Fibroblast of lung (primary cell): Measurements from ENCODE around the gene SEC14L2. TPM values are rescaled to one million over a fixed set of nuclear protein-coding genes. Genes with fewer than 3 reads are reported as not detected.
"Not testable (repeated sequence)": the region's sequence is repeated elsewhere in the genome, so short reads cannot be mapped to it uniquely, and the experiment has no call there.

ENCODE experiments used
- DNase-seq, 2 donors: peaks; one replicate each; pipeline versions ENCODE4 v3.0.0 to v3.0.0-alpha.2; 2010; ENCODE audit warnings: low read depth in 2 of 2
- H2AFZ ChIP-seq: 2 replicates; pipeline ENCODE4 v1.5.1; 2012; ENCODE audit warnings: low read length, control low read depth, inconsistent platforms
- H3K27ac ChIP-seq: 2 replicates; pipeline ENCODE4 v1.5.1; 2011; ENCODE audit warnings: low read length, control low read depth; ENCODE audit not compliant: insufficient read depth
- H3K27me3 ChIP-seq: 2 replicates; pipeline ENCODE4 v1.5.1; 2011; ENCODE audit warnings: mild to moderate bottlenecking, low read length; ENCODE audit not compliant: control insufficient read depth, insufficient read depth
- H3K36me3 ChIP-seq: 2 replicates; pipeline ENCODE4 v1.5.1; 2011; ENCODE audit warnings: low read length; ENCODE audit not compliant: control insufficient read depth, insufficient read depth
- H3K4me1 ChIP-seq: 2 replicates; pipeline ENCODE4 v1.5.1; 2011; ENCODE audit warnings: low read length; ENCODE audit not compliant: control insufficient read depth, insufficient read depth; ENCODE audit errors: extremely low read depth
- H3K4me2 ChIP-seq: 2 replicates; pipeline ENCODE4 v1.5.1; 2011; ENCODE audit warnings: low read length, control low read depth; ENCODE audit not compliant: insufficient read depth; ENCODE audit errors: extremely low read depth
- H3K4me3 ChIP-seq, 4 experiments: fragments of 200-600 bp in 1 of 4; sonication (generic) in 1 of 4; replicated peaks in 1 of 4; 2 replicates each; pipeline ENCODE4 v1.5.1; 2011 to 2016; ENCODE audit warnings: low read length in 4 of 4, low read depth in 3 of 4, mild to moderate bottlenecking in 3 of 4, control low read depth in 2 of 4, inconsistent platforms in 1 of 4, mixed read lengths in 1 of 4; ENCODE audit not compliant: insufficient read depth in 1 of 4; ENCODE audit errors: control extremely low read depth in 1 of 4
- H3K79me2 ChIP-seq: 2 replicates; pipeline ENCODE4 v1.5.1; 2012; ENCODE audit warnings: mild to moderate bottlenecking, low read length, inconsistent platforms; ENCODE audit not compliant: control insufficient read depth, insufficient read depth
- H3K9ac ChIP-seq: 2 replicates; pipeline ENCODE4 v1.5.1; 2011; ENCODE audit warnings: mild to moderate bottlenecking, low read length, control low read depth; ENCODE audit not compliant: insufficient read depth
- H3K9me3 ChIP-seq: 2 replicates; pipeline ENCODE4 v1.5.1; 2012; ENCODE audit warnings: low read depth, low read length; ENCODE audit not compliant: control insufficient read depth, insufficient read depth
- H4K20me1 ChIP-seq: 2 replicates; pipeline ENCODE4 v1.5.1; 2011; ENCODE audit warnings: low read length; ENCODE audit not compliant: control insufficient read depth, insufficient read depth; ENCODE audit errors: extremely low read depth
- CTCF ChIP-seq, 2 donors: IDR thresholded peaks in 1 of 2; conservative IDR thresholded peaks in 1 of 2; 1 replicate in 1 of 2; 2 replicates in 1 of 2; pipeline ENCODE4 v1.5.1; 2011 to 2012; ENCODE audit warnings: low read length in 2 of 2, control low read depth in 1 of 2, inconsistent platforms in 1 of 2, low read depth in 1 of 2, mild to moderate bottlenecking in 1 of 2
- EZH2 ChIP-seq: IDR thresholded peaks from 2 replicates; pipeline ENCODE4 v1.5.1; 2012; ENCODE audit warnings: low read length, control low read depth, mild to moderate bottlenecking; ENCODE audit errors: missing control alignments
- polyA plus RNA-seq, 2 donors: library from polyadenylated mRNA; depleted of rRNA in 1 of 2; stranded (reverse) in 1 of 2; unstranded in 1 of 2; fragments of >200 nt; gene quantifications; 2 replicates each; pipeline ENCODE4 v1.2.1, GENCODE V29; 2011 to 2012; ENCODE audit warnings: missing spikeins in 1 of 2
- total RNA-seq: library from RNA; depleted of rRNA; stranded (reverse); fragments of >200 nt; gene quantifications from 2 replicates; pipeline ENCODE4 v1.2.1, GENCODE V29; 2014

The SEC14L2 gene
- total and polyA plus RNA-seq, 2 donors (not counting 1 experiment from before 2014, with no cell fraction given): 5.8 to 10.2 TPM

DNA sequence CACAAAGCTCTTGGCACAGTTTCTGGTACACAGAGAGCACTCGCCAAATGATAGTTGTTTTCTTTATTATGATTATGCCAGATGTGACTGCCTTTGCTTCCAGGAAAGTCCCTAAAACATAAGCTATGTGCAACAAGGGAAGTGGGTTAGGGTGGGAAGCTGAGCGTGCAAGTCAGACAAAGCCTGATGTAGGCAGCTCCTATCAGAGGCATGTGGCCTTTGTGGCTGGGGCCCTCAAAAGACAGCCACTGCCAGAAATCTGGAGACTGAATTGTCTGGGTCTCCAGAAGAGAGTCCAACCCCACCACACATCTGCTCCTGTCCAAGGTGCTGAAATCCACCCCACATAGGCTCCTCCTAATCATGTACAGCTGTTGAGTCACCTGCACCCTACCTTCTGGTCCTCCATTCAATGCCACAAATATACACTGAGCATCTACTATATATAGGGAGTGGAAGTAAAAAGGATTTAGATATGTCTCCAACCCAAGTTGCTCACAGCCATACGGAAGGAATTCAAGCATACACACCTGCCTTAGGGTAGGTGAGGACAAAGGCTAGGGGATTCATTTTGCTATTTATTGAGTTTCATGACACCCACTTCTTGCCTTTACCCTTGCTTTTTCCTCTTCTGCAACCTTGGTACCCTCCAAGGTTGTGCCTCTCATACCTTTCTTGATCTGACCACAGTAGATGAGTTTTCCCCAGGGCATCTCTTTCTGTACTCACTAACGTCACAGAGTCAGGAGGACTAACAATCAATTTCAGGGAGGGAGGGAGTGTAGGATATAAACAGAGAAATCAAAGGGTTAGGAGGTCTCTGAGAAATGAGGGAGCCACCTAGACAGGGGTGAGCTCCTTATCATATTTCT is 62.6 kb downstream of the SEC14L2 start:
- H3K27me3 ChIP-seq: peaks cover 4% of the 10 kb centered on the region
- no peaks in the 10 kb centered on the region for H3K9me3 ChIP-seq
- H3K36me3 ChIP-seq: no peaks in the 10 kb centered on the region
- H3K4me1 ChIP-seq: no peaks in the 10 kb centered on the region
- H3K9ac ChIP-seq: no peak overlapping the region
- TF ChIP-seq CTCF (conservative IDR thresholded peaks at IDR 0.05 in 1 of 2, IDR thresholded peaks at IDR 0.05 in 1 of 2; ENCODE audit: low read depth in 1 of 2, low read length in 2 of 2): no peak
- TF ChIP-seq EZH2: no peak
- peak; percentile 14 to 26 for DNase-seq
- no peak overlapping the region for H3K4me2 ChIP-seq
- H4K20me1 ChIP-seq: no peaks in the 10 kb centered on the region
- no peaks in the 10 kb centered on the region for H3K79me2 ChIP-seq
- no peak overlapping the region for H3K27ac ChIP-seq
- H2AFZ ChIP-seq: no peak overlapping the region
- H3K4me3 ChIP-seq: no peak overlapping the region

DNA sequence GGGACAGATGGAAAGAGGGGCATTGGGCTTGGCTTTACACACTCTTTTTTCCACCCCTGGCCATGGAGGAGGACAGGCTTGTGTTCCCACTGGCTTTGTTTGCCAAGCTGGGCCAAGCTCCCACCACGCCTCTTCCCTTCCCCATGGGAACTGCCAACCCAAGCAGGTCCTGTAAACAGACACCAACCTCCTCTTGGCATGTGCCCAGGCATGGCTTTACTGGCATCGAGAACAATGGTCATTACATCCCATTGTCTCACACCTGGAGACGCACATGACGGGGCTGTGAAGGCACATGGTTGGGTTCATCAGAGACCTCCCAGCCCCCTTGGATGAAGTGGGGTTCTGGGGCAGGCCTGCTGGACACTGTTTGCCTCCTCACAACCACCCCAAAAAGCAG is 63.3 kb downstream of the SEC14L2 start:
- DNase-seq: no peak
- Histone ChIP-seq H3K79me2 (no peaks in the 10 kb centered on the region), H3K9me3 (no peaks in the 10 kb centered on the region), H2AFZ (no peak overlapping the region), H3K4me3 (no peak overlapping the region), H4K20me1 (no peaks in the 10 kb centered on the region), H3K27me3 (peaks cover 4% of the 10 kb centered on the region), H3K36me3 (no peaks in the 10 kb centered on the region), H3K4me2 (no peak overlapping the region), H3K27ac (no peak overlapping the region), H3K9ac (no peak overlapping the region), H3K4me1 (no peaks in the 10 kb centered on the region)
- TF ChIP-seq EZH2 (no peak), CTCF (conservative IDR thresholded peaks at IDR 0.05 in 1 of 2, IDR thresholded peaks at IDR 0.05 in 1 of 2; ENCODE audit: low read depth in 1 of 2, low read length in 2 of 2) (no peak)

DNA sequence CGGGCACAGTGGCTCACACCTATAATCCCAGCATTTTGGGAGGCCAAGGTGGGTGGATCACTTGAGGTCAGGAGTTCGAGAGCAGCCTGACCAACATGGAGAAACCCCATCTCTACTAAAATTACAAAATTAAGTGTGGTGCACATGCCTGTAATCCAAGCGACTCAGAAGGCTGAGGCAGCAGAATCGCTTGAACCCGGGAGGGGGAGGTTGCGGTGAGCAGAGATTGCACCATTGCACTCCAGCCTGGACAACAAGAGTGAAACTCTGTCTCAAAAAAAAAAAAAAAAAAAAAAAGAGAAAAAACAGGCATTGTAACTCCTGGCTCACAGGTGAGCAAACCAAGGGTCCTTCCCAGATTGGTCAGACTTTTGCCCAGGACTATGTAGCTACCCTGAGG is 63.7 kb downstream of the SEC14L2 start:
- H3K27me3 ChIP-seq, H3K36me3 ChIP-seq, H4K20me1 ChIP-seq, H3K4me1 ChIP-seq, H3K4me2 ChIP-seq, H3K79me2 ChIP-seq, H3K4me3 ChIP-seq, DNase-seq, H2AFZ ChIP-seq, H3K27ac ChIP-seq, H3K9ac ChIP-seq, H3K9me3 ChIP-seq: not testable (repeated sequence)
